Liver (tissue), 3 donors: ENCODE results near the gene TCF25.

Experiments
- CTCF ChIP-seq: fragments of 150-350 bp; IDR thresholded peaks from 2 replicates; pipeline ENCODE4 v1.5.1; 2017; ENCODE audit warnings: improper control_type of control experiment, low read depth, low read length; ENCODE audit not compliant: missing input control
- JUND ChIP-seq, 2 donors: IDR thresholded peaks; 2 replicates each; pipeline ENCODE4 v1.6.1; 2016; ENCODE audit warnings: antibody characterized with exemption in 2 of 2
- MAX ChIP-seq: IDR thresholded peaks from 2 replicates; pipeline ENCODE4 v1.6.1; 2016; ENCODE audit warnings: antibody characterized with exemption
- NR2F2 ChIP-seq: IDR thresholded peaks from 2 replicates; pipeline ENCODE4 v1.6.1; 2016; ENCODE audit warnings: antibody characterized with exemption
- donor health status: healthy.
- donor health status: healthy.

- TF ChIP-seq MAX (no peak), NR2F2 (no peak), CTCF (no peak), JUND (IDR thresholded peaks at IDR 0.05) (no peak)
These were observed 46.4 kb downstream of the TCF25 start for GRCh38 chr16:89919535-89920406.
